ENCODE measurements around the gene DUSP5.

DUSP5 gene

DNA sequence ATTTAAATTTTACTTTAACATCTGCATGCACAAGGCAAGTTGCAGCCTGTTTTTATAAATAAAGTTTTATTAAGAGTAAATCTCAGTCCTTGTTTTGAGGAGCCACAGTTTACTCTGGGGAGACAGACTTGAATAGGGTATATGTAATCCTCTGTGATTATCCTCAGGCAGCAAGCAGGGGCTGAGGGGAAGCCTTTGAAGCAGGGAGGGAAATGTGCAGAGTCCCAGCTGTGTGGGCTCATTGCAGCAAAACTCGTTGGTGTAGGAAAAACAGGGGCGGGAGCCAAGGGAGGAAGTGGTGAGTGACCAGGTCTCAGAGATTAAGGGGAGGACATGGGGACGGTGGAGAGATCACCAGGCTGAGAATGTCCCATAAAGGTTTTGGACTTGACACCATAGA lies 35.4 kb downstream of the DUSP5 start:
- TF ChIP-seq, protein P1, sequence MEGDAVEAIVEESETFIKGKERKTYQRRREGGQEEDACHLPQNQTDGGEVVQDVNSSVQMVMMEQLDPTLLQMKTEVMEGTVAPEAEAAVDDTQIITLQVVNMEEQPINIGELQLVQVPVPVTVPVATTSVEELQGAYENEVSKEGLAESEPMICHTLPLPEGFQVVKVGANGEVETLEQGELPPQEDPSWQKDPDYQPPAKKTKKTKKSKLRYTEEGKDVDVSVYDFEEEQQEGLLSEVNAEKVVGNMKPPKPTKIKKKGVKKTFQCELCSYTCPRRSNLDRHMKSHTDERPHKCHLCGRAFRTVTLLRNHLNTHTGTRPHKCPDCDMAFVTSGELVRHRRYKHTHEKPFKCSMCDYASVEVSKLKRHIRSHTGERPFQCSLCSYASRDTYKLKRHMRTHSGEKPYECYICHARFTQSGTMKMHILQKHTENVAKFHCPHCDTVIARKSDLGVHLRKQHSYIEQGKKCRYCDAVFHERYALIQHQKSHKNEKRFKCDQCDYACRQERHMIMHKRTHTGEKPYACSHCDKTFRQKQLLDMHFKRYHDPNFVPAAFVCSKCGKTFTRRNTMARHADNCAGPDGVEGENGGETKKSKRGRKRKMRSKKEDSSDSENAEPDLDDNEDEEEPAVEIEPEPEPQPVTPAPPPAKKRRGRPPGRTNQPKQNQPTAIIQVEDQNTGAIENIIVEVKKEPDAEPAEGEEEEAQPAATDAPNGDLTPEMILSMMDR (IDR thresholded peaks at IDR 0.05; ENCODE audit: insufficient read depth, low read depth, low read length, missing control alignments) = no peak
- H3K4me3 ChIP-seq (ENCODE audit: low read length) = no peak overlapping the region
- no peak for DNase-seq (ENCODE audit: low read depth)

DNA sequence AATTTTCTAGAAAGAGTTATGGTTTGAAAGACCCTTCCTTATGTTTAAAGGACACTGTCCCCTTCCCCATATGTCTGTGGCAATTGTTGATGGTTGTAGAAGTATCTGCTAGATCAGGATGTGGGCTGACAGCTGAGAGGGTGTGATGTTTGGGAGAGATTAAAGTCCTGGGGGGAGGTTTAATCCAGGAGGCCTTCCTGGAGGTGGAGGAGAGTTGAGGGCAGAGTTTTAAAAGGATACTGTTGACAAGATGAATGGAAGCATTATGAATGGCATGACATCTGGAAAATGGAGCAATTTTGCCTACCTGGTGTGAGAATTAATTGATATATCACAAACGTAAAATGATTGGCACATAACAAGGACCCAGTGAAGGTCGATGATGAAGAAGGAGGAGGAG lies 36.9 kb downstream of the DUSP5 start:
- no peak overlapping the region for H3K4me3 ChIP-seq (ENCODE audit: low read length)
- DNase-seq (ENCODE audit: low read depth) = no peak
- TF ChIP-seq, protein P1 (IDR thresholded peaks at IDR 0.05; ENCODE audit: insufficient read depth, low read depth, low read length, missing control alignments) = no peak

DNA sequence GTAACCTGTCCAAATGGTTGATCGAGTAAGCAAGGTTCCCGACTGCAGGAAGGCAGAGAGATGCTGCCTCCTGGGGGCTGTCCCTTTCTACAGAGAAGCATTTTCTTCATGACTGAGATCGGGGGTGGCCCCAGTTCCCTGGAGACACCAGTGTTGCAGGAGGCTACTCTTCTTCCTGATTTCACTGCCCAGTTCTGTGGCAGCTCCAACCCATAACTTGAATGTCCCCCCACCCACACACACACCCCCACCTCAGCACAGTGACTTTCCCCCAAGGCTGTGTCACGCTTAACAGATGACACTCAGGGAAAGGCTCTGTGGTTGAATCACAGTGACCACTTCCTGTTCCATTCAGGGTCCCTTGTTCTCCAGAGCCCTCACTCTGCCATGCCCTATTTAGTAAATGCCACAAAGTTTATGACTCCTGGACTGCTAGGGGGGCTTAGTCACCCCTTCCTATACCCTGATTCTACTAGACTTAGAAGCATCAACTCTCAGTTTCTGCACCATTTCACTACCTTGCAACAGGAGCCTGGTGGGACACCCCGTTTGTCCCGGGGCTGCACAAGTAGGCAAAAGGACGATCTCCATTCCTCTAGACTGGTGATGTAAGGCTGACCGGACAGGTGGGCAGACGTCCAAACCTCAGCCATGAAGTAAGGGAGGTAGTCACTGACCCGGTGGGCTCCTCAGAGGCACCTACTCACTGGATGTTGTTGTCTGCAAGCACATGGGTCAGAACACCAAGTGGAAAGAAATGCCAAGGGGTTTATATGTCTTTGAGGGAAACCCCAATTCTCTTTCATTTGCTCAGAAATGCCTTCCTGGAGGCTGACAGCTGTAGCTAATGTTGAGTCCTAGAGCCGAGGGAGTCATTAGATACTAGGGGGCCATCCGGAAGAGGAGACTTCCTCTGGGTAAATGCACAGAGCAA lies 38.5 kb downstream of the DUSP5 start:
- H3K4me3 ChIP-seq (ENCODE audit: low read length) = no peak overlapping the region
- peak; percentile 53 for DNase-seq (ENCODE audit: low read depth)

DNA sequence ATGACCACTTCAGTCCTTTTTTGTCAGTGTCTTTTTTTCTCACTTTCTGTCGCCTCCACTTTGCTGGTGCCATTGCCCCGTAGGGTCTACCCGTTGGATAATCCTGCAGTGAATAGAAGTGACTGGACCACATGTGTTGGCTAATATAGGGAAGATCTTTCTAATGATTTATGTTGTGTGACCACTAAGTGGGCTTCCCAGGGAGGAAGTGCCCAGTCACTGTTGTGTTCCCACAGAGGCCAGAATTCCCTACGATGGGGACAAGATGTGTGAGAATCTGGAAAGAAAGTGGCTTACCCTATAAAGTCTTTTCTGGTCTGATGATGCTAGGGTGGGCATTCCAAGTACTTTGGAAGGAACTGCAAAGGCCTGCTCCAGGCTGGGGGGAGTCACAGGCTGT lies 41.4 kb downstream of the DUSP5 start:
- DNase-seq (ENCODE audit: low read depth) = no peak
- TF ChIP-seq, protein P1 (IDR thresholded peaks at IDR 0.05; ENCODE audit: insufficient read depth, low read depth, low read length, missing control alignments) = no peak
- H3K4me3 ChIP-seq (ENCODE audit: low read length) = no peak overlapping the region

More for the DNA sequence above, 38.5 kb downstream of the DUSP5 start:
- TF ChIP-seq, protein P1 (IDR thresholded peaks at IDR 0.05; ENCODE audit: insufficient read depth, low read depth, low read length, missing control alignments) = peak; percentile 30

DNA sequence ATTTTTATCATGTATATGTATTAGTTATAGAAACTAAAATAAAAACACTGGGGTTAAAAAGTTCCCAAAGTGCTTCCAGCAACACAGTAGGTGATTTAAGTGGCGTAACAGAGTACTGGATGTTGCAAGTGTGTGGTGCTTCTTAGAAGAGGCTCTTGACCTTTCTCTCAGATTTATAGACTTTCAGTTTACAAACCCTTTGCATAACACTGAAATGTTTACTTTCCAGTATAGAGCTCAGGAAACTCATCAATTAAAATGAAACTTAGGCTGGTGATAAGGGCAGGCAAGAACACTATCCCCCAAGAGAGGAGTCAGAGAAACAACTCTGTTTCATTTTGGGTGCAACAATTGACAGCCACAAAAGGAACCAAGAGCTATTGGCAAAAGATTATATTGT lies 42.3 kb downstream of the DUSP5 start:
- TF ChIP-seq, protein P1 (IDR thresholded peaks at IDR 0.05; ENCODE audit: insufficient read depth, low read depth, low read length, missing control alignments) = no peak
- DNase-seq (ENCODE audit: low read depth) = no peak
- H3K4me3 ChIP-seq (ENCODE audit: low read length) = no peak overlapping the region

DNA sequence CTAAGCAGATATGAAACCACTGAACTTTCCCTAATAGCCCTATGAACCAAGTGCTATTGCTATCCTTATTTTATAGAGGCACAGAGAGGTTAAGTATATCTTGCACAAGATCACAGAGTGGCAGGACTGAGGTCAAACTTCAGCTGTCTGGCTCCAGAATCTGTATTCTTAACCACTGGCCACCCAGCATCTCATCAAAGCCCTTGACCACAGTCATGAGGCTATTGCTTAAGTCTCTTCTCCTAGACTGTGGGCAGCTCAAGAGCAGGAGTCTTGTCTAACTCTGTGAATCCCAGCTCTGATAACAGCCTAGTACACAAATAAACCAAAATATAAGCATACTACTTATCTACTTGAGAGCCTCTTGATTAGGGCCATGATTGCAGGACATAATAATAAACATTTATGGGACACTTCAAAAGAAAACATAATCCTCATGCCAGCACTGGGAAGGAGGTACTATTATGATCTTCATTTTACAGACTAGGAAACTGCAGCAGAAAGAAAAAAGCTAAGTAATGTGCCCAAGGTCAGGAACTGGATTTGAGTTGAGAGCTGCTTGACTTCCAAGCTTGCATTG lies 47.3 kb downstream of the DUSP5 start:
- TF ChIP-seq, protein P1 (IDR thresholded peaks at IDR 0.05; ENCODE audit: insufficient read depth, low read depth, low read length, missing control alignments) = no peak
- no peak overlapping the region for H3K4me3 ChIP-seq (ENCODE audit: low read length)
- no peak for DNase-seq (ENCODE audit: low read depth)
